HG03039 (cell line): ENCODE results near the gene RASSF9.

Source experiments
- ATAC-seq: cut with Tn5 transposase; IDR thresholded peaks from one replicate; pipeline ENCODE4 v1.9.1; 2021; ENCODE audit warnings: mild to moderate bottlenecking, moderate library complexity; ENCODE audit not compliant: unreplicated experiment

The RASSF9 gene

GRCh38 chr12:85821759-85822158 lies 14.4 kb downstream of the RASSF9 start:
- no peak for ATAC-seq

GRCh38 chr12:85821206-85821605 lies 15.0 kb downstream of the RASSF9 start:
- ATAC-seq: no peak

GRCh38 chr12:85820101-85820500 lies 16.1 kb downstream of the RASSF9 start:
- no peak for ATAC-seq

GRCh38 chr12:85814741-85815140 lies 21.5 kb downstream of the RASSF9 start:
- ATAC-seq: no peak

GRCh38 chr12:85814071-85814470 lies 22.1 kb downstream of the RASSF9 start:
- no peak for ATAC-seq

- no peak for ATAC-seq
Measured at GRCh38 chr12:85809500-85809899, 26.7 kb downstream of the RASSF9 start.

GRCh38 chr12:85807730-85808129 lies 28.5 kb downstream of the RASSF9 start:
- no peak for ATAC-seq

GRCh38 chr12:85805654-85806053 lies 30.6 kb downstream of the RASSF9 start:
- ATAC-seq: no peak

- ATAC-seq: no peak
Measured at GRCh38 chr12:85804663-85805062, 31.5 kb downstream of the RASSF9 start.

GRCh38 chr12:85803923-85804322 lies 32.3 kb downstream of the RASSF9 start:
- no peak for ATAC-seq

- ATAC-seq: no peak
Measured at GRCh38 chr12:85803231-85803630, 33.0 kb downstream of the RASSF9 start.

- no peak for ATAC-seq
Measured at GRCh38 chr12:85798122-85798521, 38.1 kb downstream of the RASSF9 start.

- no peak for ATAC-seq
Measured at GRCh38 chr12:85796001-85796400, 40.2 kb downstream of the RASSF9 start.

- no peak for ATAC-seq
Measured at GRCh38 chr12:85794531-85794930, 41.7 kb downstream of the RASSF9 start.

- no peak for ATAC-seq
Measured at GRCh38 chr12:85784096-85784720, 52.0 kb downstream of the RASSF9 start.

- no peak for ATAC-seq
Measured at GRCh38 chr12:85782711-85783110, 53.5 kb downstream of the RASSF9 start.

- ATAC-seq: no peak
Measured at GRCh38 chr12:85781766-85782165, 54.4 kb downstream of the RASSF9 start.

GRCh38 chr12:85779768-85780167 lies 56.4 kb downstream of the RASSF9 start:
- ATAC-seq: no peak

GRCh38 chr12:85775091-85775490 lies 61.1 kb downstream of the RASSF9 start:
- ATAC-seq: no peak

- ATAC-seq: no peak
Measured at GRCh38 chr12:85765453-85765869, 70.7 kb downstream of the RASSF9 start.

GRCh38 chr12:85759623-85760022 lies 76.6 kb downstream of the RASSF9 start:
- no peak for ATAC-seq

- no peak for ATAC-seq
Measured at GRCh38 chr12:85759091-85759490, 77.1 kb downstream of the RASSF9 start.

- ATAC-seq: no peak
Measured at GRCh38 chr12:85755760-85756159, 80.4 kb downstream of the RASSF9 start.
